Uterus (tissue), 2 donors: ENCODE results near the gene JMJD8.

Experiments used
- CTCF ChIP-seq, 4 experiments: fragments of 200-600 bp in 2 of 4; fragments of 450-650 bp in 2 of 4; sonication (generic) in 2 of 4; IDR thresholded peaks; one replicate each; pipeline ENCODE4 v1.5.1; 2016 to 2019; ENCODE audit warnings: antibody characterized with exemption in 4 of 4, mild to moderate bottlenecking in 2 of 4, moderate library complexity in 1 of 4
- POLR2A ChIP-seq, 2 donors: fragments of 450-650 bp; IDR thresholded peaks; one replicate each; pipeline ENCODE4 v1.6.1; 2016; ENCODE audit warnings: antibody characterized with exemption in 2 of 2, mild to moderate bottlenecking in 1 of 2, moderate library complexity in 1 of 2

- TF ChIP-seq CTCF (IDR thresholded peaks at IDR 0.05) (no peak), POLR2A (IDR thresholded peaks at IDR 0.05) (no peak)
Observed at GRCh38 chr16:704552-705380, 20.6 kb upstream of the JMJD8 start.
